ENCODE results near the gene PTGS2.

Gene PTGS2

GRCh38 chr1:186703209-186703766, 23.1 kb upstream of the PTGS2 start:
- no peak overlapping the region for H3K4me3 ChIP-seq (replicated peaks; ENCODE audit: low read depth, low read length)
- no peak for DNase-seq (ENCODE audit: extremely low read depth, low read depth)
- TF ChIP-seq CTCF (IDR thresholded peaks at IDR 0.05; ENCODE audit: low read depth, low read length, missing control alignments), result no peak

GRCh38 chr1:186700722-186701121, 20.5 kb upstream of the PTGS2 start:
- no peak for TF ChIP-seq CTCF (IDR thresholded peaks at IDR 0.05; ENCODE audit: low read depth, low read length, missing control alignments)
- no peak overlapping the region for H3K4me3 ChIP-seq (replicated peaks; ENCODE audit: low read depth, low read length)
- DNase-seq (ENCODE audit: extremely low read depth, low read depth), result no peak

GRCh38 chr1:186699519-186699918, 19.3 kb upstream of the PTGS2 start:
- no peak for TF ChIP-seq CTCF (IDR thresholded peaks at IDR 0.05; ENCODE audit: low read depth, low read length, missing control alignments)
- H3K4me3 ChIP-seq (replicated peaks; ENCODE audit: low read depth, low read length), result no peak overlapping the region
- no peak for DNase-seq (ENCODE audit: extremely low read depth, low read depth)

GRCh38 chr1:186689907-186690306, 9.7 kb upstream of the PTGS2 start:
- no peak overlapping the region for H3K4me3 ChIP-seq (replicated peaks; ENCODE audit: low read depth, low read length)
- no peak for DNase-seq (ENCODE audit: extremely low read depth, low read depth)
- TF ChIP-seq CTCF (IDR thresholded peaks at IDR 0.05; ENCODE audit: low read depth, low read length, missing control alignments), result no peak

- no peak for TF ChIP-seq CTCF (IDR thresholded peaks at IDR 0.05; ENCODE audit: low read depth, low read length, missing control alignments)
- no peak overlapping the region for H3K4me3 ChIP-seq (replicated peaks; ENCODE audit: low read depth, low read length)
- no peak for DNase-seq (ENCODE audit: extremely low read depth, low read depth)
These were observed 9.2 kb upstream of the PTGS2 start for GRCh38 chr1:186689376-186689775.

- TF ChIP-seq CTCF (IDR thresholded peaks at IDR 0.05; ENCODE audit: low read depth, low read length, missing control alignments), result no peak
- no peak overlapping the region for H3K4me3 ChIP-seq (replicated peaks; ENCODE audit: low read depth, low read length)
- no peak for DNase-seq (ENCODE audit: extremely low read depth, low read depth)
These were observed 3.6 kb upstream of the PTGS2 start for GRCh38 chr1:186683652-186684410.

Measured in HFF-Myc (cell line).